ENCODE results near the gene STK17B. TPM values are rescaled to one million over a fixed set of nuclear protein-coding genes. Genes with fewer than 3 reads are reported as not detected.
"Not testable (repeated sequence)": the region's sequence is repeated elsewhere in the genome, so short reads cannot be mapped to it uniquely, and the experiment has no call there.

The STK17B gene
- total RNA-seq, 1 donor from 2014 or later: 7.4 TPM

- DNase-seq (ENCODE audit: missing footprints); ATAC-seq; intact Hi-C loops (cut with DNase I): not testable (repeated sequence)
Observed at GRCh38 chr2:196187175-196187700, 15.9 kb upstream of the STK17B start.

- intact Hi-C loops (cut with DNase I): no loop called here
- no peak for ATAC-seq
Observed at GRCh38 chr2:196186266-196186980, 15.0 kb upstream of the STK17B start.

GRCh38 chr2:196184921-196185320 is 13.5 kb upstream of the STK17B start:
- ATAC-seq (no peak), DNase-seq (ENCODE audit: missing footprints) (no peak)
- intact Hi-C loops (cut with DNase I): no loop called here

More at GRCh38 chr2:196186266-196186980, 15.0 kb upstream of the STK17B start:
- no peak for DNase-seq (ENCODE audit: missing footprints)

GRCh38 chr2:196183528-196184231 is 12.3 kb upstream of the STK17B start:
- intact Hi-C loops (cut with DNase I): no loop called here

GRCh38 chr2:196183172-196183473 is 11.7 kb upstream of the STK17B start:
- no peak for DNase-seq (ENCODE audit: missing footprints)
- intact Hi-C loops (cut with DNase I): no loop called here
- ATAC-seq: no peak

More at GRCh38 chr2:196183528-196184231, 12.3 kb upstream of the STK17B start:
- DNase-seq (ENCODE audit: missing footprints) (no peak), ATAC-seq (no peak)

GRCh38 chr2:196182439-196183171 is 11.2 kb upstream of the STK17B start:
- no peak for ATAC-seq
- intact Hi-C loops (cut with DNase I): no loop called here
- DNase-seq (ENCODE audit: missing footprints): no peak

- no peak for DNase-seq (ENCODE audit: missing footprints)
- intact Hi-C loops (cut with DNase I): no loop called here
- ATAC-seq: no peak
Observed at GRCh38 chr2:196181484-196181883, 10.1 kb upstream of the STK17B start.

GRCh38 chr2:196177124-196177523 is 5.7 kb upstream of the STK17B start:
- intact Hi-C loops (cut with DNase I): no loop called here
- DNase-seq (ENCODE audit: missing footprints): no peak

GRCh38 chr2:196176142-196176738 is 4.9 kb upstream of the STK17B start:
- ATAC-seq (no peak), DNase-seq (ENCODE audit: missing footprints) (no peak)
- intact Hi-C loops (cut with DNase I): no loop called here

More at GRCh38 chr2:196177124-196177523, 5.7 kb upstream of the STK17B start:
- ATAC-seq: no peak

- ATAC-seq (no peak), DNase-seq (ENCODE audit: missing footprints) (no peak)
- intact Hi-C loops (cut with DNase I): loop anchor here (5.0 kb wide), 1 partner anchor 97 kb away; no protein-coding TSS in a partner anchor
Observed at GRCh38 chr2:196174404-196174803, 3.0 kb upstream of the STK17B start.

- no peak for DNase-seq (ENCODE audit: missing footprints)
- ATAC-seq: no peak
- intact Hi-C loops (cut with DNase I): loop anchor here (5.0 kb wide), 1 partner anchor 96 kb away; no protein-coding TSS in a partner anchor
Observed at GRCh38 chr2:196173505-196173904, 2.1 kb upstream of the STK17B start.

- DNase-seq (ENCODE audit: missing footprints) (no peak), ATAC-seq (no peak)
- intact Hi-C loops (cut with DNase I): loop anchor here (5.0 kb wide), 1 partner anchor 96 kb away; no protein-coding TSS in a partner anchor
Observed at GRCh38 chr2:196172951-196173350, 1.6 kb upstream of the STK17B start.

GRCh38 chr2:196171946-196172345 is 568 bp upstream of the STK17B start:
- ATAC-seq (no peak), DNase-seq (ENCODE audit: missing footprints) (no peak)
- intact Hi-C loops (cut with DNase I): loop anchor here (5.0 kb wide), 1 partner anchor 95 kb away; no protein-coding TSS in a partner anchor

GRCh38 chr2:196170606-196171247 is 651 bp downstream of the STK17B start:
- intact Hi-C loops (cut with DNase I): loop anchor here (5.0 kb wide), 1 partner anchor 93 kb away; no protein-coding TSS in a partner anchor
- ATAC-seq: peak; percentile 26
- peak; percentile 68 for DNase-seq (ENCODE audit: missing footprints)

- intact Hi-C loops (cut with DNase I): loop anchor here (5.0 kb wide), 1 partner anchor 93 kb away; no protein-coding TSS in a partner anchor
- DNase-seq (ENCODE audit: missing footprints): peak; percentile 71
- ATAC-seq: no peak
Observed at GRCh38 chr2:196170213-196170605, 1.2 kb downstream of the STK17B start.

GRCh38 chr2:196169516-196169915 is 1.9 kb downstream of the STK17B start:
- intact Hi-C loops (cut with DNase I): no loop called here
- ATAC-seq (no peak), DNase-seq (ENCODE audit: missing footprints) (no peak)

GRCh38 chr2:196168181-196168580 is 3.2 kb downstream of the STK17B start:
- DNase-seq (ENCODE audit: missing footprints) (no peak), ATAC-seq (no peak)
- intact Hi-C loops (cut with DNase I): no loop called here

- DNase-seq (ENCODE audit: missing footprints) (no peak), ATAC-seq (no peak)
- intact Hi-C loops (cut with DNase I): no loop called here
Observed at GRCh38 chr2:196167666-196168065, 3.7 kb downstream of the STK17B start.
